HUES48 (cell line): ENCODE data around the gene ZNF337.
A peak's percentile ranks its signal among the peaks of the same experiment; 100 is the strongest.

Experiments
- H3K27ac ChIP-seq: one replicate; pipeline ENCODE4 v1.7.0; 2013; ENCODE audit warnings: low read depth, low read length, inconsistent platforms
- H3K27me3 ChIP-seq: 2 replicates; pipeline ENCODE4 v1.6.1; 2013; ENCODE audit warnings: mild to moderate bottlenecking, low read length; ENCODE audit not compliant: control insufficient read depth, insufficient read depth
- H3K36me3 ChIP-seq: 2 replicates; pipeline ENCODE4 v1.6.1; 2013; ENCODE audit warnings: low read length; ENCODE audit not compliant: control insufficient read depth, insufficient read depth
- H3K4me1 ChIP-seq: 2 replicates; pipeline ENCODE4 v1.6.1; 2013; ENCODE audit warnings: mild to moderate bottlenecking, low read length; ENCODE audit not compliant: control insufficient read depth, insufficient read depth
- H3K4me3 ChIP-seq: 2 replicates; pipeline ENCODE4 v1.5.1; 2013; ENCODE audit warnings: mild to moderate bottlenecking, low read depth, low read length
- H3K9ac ChIP-seq: 2 replicates; pipeline ENCODE4 v1.6.1; 2013; ENCODE audit warnings: mild to moderate bottlenecking, low read depth, low read length, moderate library complexity
- H3K9me3 ChIP-seq: 2 replicates; pipeline ENCODE4 v1.6.1; 2013; ENCODE audit warnings: low read length; ENCODE audit not compliant: control insufficient read depth, insufficient read depth

The ZNF337 gene

GRCh38 chr20:25624500-25624939 is 72.1 kb downstream of the ZNF337 start:
- peak overlapping the region; percentile 68 for H3K4me3 ChIP-seq
- H3K4me1 ChIP-seq = peaks cover 23% of the 10 kb centered on the region
- no peaks in the 10 kb centered on the region for H3K36me3 ChIP-seq
- peak overlapping the region; percentile 80 for H3K9ac ChIP-seq
- peak overlapping the region; percentile 74 for H3K27ac ChIP-seq
- H3K27me3 ChIP-seq = peaks cover 22% of the 10 kb centered on the region
- H3K9me3 ChIP-seq = no peaks in the 10 kb centered on the region
